Astrocyte of the spinal cord (primary cell): ENCODE data around the gene DNAJC4.

Experiments used
- DNase-seq: peaks from one replicate; pipeline ENCODE4 v3.0.0; 2011; ENCODE audit warnings: low read depth, low spot score
- H3K4me3 ChIP-seq: 2 replicates; pipeline ENCODE4 v1.5.1; 2011; ENCODE audit warnings: low read depth, mild to moderate bottlenecking, low read length, moderate library complexity
- CTCF ChIP-seq: IDR thresholded peaks from 2 replicates; pipeline ENCODE4 v1.5.1; 2012; ENCODE audit warnings: low read depth, mild to moderate bottlenecking, low read length, inconsistent platforms
- in situ Hi-C: cut with HindIII; loops from 2 replicates; pipeline ENCODE4 v1.10.0; 2017; ENCODE audit warnings: low sequenced_read_pairs

DNAJC4 gene

DNA sequence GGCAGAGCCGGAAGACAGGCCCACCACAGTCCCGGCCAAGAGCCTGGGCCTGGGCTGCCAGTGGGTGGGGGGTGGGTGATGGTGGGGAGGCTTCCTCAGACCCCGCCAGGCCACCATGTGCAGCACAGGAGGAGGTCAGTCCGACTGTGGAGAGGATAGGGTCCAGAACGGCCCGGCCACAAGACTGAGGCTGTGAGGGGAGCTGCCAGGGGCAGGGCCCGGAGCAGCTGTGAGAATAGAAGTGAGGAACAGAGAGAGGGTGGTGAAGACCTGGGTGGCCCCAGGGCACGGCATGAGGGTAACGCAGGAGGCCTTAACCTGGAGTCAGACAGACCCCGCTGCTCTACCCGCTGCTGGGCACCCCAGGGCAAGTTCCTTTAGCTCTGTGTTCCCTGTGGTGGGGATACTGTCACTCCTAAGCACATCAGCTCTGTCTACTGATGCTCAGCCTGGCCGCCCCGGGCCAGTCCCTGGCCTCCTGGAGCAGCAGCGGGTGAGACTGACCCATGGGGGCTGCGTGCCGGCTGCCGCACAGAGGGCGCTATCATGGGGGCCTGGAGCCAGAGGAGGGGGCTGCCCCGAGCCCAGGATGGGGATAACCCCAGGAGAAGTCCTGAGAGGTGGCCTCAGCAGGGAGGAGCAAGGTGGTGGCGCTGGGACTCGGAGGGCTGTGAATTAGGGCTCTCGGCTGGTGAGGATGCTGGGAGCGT is 22.1 kb upstream of the DNAJC4 start:
- no peak for TF ChIP-seq CTCF
- DNase-seq: no peak
- no peak overlapping the region for H3K4me3 ChIP-seq
- in situ Hi-C loops: no loop called here

DNA sequence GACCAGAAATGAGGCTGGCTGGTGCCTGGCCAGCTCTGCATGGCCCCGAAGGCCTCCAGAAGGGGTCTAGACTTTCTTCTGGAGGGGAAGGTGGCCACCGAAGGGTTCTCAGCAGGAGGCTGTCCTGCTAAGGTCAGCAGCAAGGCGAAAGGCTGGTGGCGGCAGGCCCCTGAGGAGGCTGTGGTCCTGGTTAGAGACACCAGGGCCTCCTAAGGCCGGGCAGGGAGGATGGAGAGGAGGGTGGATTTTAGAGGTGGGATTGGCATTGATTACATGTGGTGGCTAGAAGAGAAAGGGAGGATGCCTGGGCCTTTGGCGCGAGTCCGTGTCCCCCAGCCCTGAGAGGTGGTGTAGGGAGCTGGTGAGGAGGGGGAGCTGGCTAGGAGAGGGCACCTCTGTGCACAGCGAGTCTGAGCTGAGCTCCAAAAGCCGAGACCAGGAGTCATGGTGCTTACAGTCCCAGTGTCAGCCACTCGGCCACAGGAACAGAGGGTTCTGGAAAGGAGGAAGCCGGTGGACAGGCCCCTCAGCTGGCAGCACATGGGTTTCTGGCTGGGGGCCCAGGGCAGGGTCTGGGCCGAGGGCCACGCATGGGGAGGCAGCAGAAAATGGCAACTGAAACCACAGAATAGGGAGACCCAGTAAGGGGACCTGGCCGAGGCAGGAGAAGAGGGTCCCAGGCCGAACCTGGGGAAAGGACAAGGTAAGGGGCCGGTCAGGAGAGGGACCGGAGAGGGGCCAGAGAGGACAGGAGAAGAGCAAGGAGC is 21.4 kb upstream of the DNAJC4 start:
- in situ Hi-C loops: no loop called here

DNA sequence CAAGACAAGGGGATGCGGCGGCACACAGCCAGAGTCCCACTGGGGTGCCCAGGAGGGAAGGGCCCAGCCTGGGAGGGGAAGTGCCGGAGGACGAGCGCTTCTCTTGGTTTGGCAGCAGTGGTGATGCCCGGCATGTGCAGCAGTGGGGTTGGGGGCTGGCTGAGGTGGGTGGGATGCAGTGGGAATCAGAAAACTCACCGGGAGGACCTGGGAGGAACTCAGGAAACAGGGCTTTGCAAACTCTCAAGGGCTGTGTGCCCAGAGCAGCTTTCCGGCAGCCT is 20.8 kb upstream of the DNAJC4 start:
- TF ChIP-seq CTCF: no peak
- no peak overlapping the region for H3K4me3 ChIP-seq
- in situ Hi-C loops: no loop called here

More for the DNA sequence above, 21.4 kb upstream of the DNAJC4 start:
- TF ChIP-seq CTCF: no peak
- H3K4me3 ChIP-seq: no peak overlapping the region
- no peak for DNase-seq

DNA sequence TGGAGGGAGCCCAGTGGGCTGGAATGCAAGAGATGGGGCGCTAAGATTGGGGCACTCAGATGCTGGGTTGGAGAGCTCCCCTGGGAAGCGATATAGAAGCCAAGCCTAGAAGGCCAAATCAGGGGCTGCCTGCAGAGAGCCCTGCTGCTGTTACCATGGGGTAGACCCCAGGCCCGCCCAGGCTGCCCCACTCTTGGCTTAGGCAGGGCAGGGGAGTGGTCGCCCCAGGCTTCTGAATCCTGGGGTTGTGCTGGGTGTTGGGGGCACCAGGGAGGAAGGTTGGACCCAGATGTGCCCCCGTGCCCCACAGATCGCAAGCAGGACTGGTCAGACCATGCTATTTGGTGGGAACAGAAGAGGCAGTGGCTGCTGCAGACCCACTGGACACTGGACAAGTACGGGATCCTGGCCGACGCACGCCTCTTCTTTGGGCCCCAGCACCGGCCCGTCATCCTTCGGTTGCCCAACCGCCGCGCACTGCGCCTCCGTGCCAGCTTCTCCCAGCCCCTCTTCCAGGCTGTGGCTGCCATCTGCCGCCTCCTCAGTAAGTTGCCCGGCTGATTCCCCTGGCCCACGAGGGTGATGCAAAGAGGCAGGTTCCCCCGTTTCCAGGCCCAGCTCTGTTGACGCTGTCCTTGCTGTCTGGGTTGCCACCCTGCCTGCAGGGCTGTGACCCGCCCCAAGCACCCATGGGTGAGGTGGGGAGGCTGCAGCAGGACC is 19.9 kb upstream of the DNAJC4 start:
- no peak for DNase-seq

More for the DNA sequence above, 20.8 kb upstream of the DNAJC4 start:
- no peak for DNase-seq

DNA sequence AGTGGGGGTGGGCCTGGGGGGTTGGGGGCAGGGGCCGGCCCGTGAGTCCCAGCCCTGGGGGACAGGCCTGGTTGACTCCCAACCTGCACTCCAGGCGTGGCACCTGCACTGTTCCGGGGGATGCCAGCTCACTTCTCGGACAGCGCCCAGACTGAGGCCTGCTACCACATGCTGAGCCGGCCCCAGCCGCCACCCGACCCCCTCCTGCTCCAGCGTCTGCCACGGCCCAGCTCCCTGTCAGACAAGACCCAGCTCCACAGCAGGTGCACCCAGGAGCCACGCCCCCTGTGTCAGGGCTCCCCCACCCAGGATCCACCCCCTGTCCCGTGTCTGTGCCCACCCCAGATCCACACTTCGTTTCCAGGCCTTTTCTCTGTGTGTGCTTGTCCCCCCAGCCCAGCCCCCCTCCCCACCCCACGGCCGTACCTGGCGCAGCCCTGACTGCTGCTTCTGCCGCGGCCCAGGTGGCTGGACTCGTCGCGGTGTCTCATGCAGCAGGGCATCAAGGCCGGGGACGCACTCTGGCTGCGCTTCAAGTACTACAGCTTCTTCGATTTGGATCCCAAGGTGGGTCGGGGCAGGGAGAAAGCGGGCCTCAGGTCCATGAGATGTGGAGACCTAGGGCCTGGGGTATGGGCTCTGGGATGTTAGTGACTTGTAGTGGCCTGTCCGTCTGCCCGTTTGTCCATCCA is 19.0 kb upstream of the DNAJC4 start:
- no peak for TF ChIP-seq CTCF
- no peak for DNase-seq
- in situ Hi-C loops: no loop called here
- no peak overlapping the region for H3K4me3 ChIP-seq

More for the DNA sequence above, 19.9 kb upstream of the DNAJC4 start:
- in situ Hi-C loops: no loop called here
- H3K4me3 ChIP-seq: no peak overlapping the region
- no peak for TF ChIP-seq CTCF

GRCh38 chr11:64216879-64217278 is 13.5 kb upstream of the DNAJC4 start:
- TF ChIP-seq CTCF: no peak
- H3K4me3 ChIP-seq: no peak overlapping the region
- in situ Hi-C loops: no loop called here
- DNase-seq: no peak
